Neuronal stem cell (in vitro differentiated cells): Measurements from ENCODE around the gene PTPRD.

ENCODE experiments used
- DNase-seq: peaks from one replicate; pipeline ENCODE4 v3.0.0-alpha.2; 2013; ENCODE audit warnings: low spot score
- H2AFZ ChIP-seq: one replicate; pipeline ENCODE4 v1.6.1; 2013; ENCODE audit warnings: mild to moderate bottlenecking, low read length, inconsistent platforms
- H2AK5ac ChIP-seq: 2 replicates; pipeline ENCODE4 v1.6.1; 2013; ENCODE audit warnings: low read depth, mild to moderate bottlenecking, inconsistent platforms, low read length, moderate library complexity, mixed read lengths
- H2BK120ac ChIP-seq: 2 replicates; pipeline ENCODE4 v1.6.1; 2013; ENCODE audit warnings: low read depth, mild to moderate bottlenecking, inconsistent platforms, low read length, moderate library complexity, mixed read lengths
- H2BK12ac ChIP-seq: one replicate; pipeline ENCODE4 v1.6.1; 2013; ENCODE audit warnings: low read length, inconsistent platforms
- H2BK15ac ChIP-seq: 2 replicates; pipeline ENCODE4 v1.6.1; 2013; ENCODE audit warnings: mild to moderate bottlenecking, low read length, inconsistent platforms, mixed read lengths
- H2BK5ac ChIP-seq: one replicate; pipeline ENCODE4 v1.6.1; 2013; ENCODE audit warnings: inconsistent platforms, mild to moderate bottlenecking, low read length, moderate library complexity
- H3K14ac ChIP-seq: one replicate; pipeline ENCODE4 v1.6.1; 2013; ENCODE audit warnings: low read length, inconsistent platforms
- H3K18ac ChIP-seq: 2 replicates; pipeline ENCODE4 v1.6.1; 2013; ENCODE audit warnings: low read length, inconsistent platforms
- H3K23ac ChIP-seq: 2 replicates; pipeline ENCODE4 v1.6.1; 2013; ENCODE audit warnings: low read depth, mild to moderate bottlenecking, mixed read lengths, low read length, inconsistent platforms; ENCODE audit not compliant: poor library complexity
- H3K27ac ChIP-seq: replicated peaks from 3 replicates; pipeline ENCODE4 v1.5.1; 2013; ENCODE audit warnings: low read length, inconsistent platforms
- H3K27me3 ChIP-seq, 3 experiments: 2 replicates each; pipeline ENCODE4 v1.6.1; 2013; ENCODE audit warnings: low read length in 3 of 3, mild to moderate bottlenecking in 2 of 3, inconsistent platforms in 1 of 3, low read depth in 1 of 3, mixed read lengths in 1 of 3, moderate library complexity in 1 of 3; ENCODE audit not compliant: control insufficient read depth in 3 of 3, insufficient read depth in 3 of 3
- H3K36me3 ChIP-seq, 2 donors: replicated peaks in 1 of 2; 2 replicates each; pipeline ENCODE4 v1.6.1; 2013; ENCODE audit warnings: low read length in 2 of 2; ENCODE audit not compliant: control insufficient read depth in 2 of 2, insufficient read depth in 2 of 2
- H3K4ac ChIP-seq: 2 replicates; pipeline ENCODE4 v1.6.1; 2013; ENCODE audit warnings: inconsistent platforms, mild to moderate bottlenecking, low read length, moderate library complexity
- H3K4me1 ChIP-seq, 2 donors: 1 replicate in 1 of 2; 2 replicates in 1 of 2; pipeline ENCODE4 v1.6.1; 2013; ENCODE audit warnings: low read length in 2 of 2, low read depth in 1 of 2; ENCODE audit not compliant: control insufficient read depth in 2 of 2, insufficient read depth in 1 of 2
- H3K4me2 ChIP-seq: one replicate; pipeline ENCODE4 v1.6.1; 2013; ENCODE audit warnings: mild to moderate bottlenecking, low read length, inconsistent platforms; ENCODE audit not compliant: insufficient read depth, poor library complexity, severe bottlenecking
- H3K4me3 ChIP-seq, 2 donors: 2 replicates each; pipeline ENCODE4 v1.5.1; 2013; ENCODE audit warnings: low read length in 2 of 2, mild to moderate bottlenecking in 2 of 2, inconsistent platforms in 1 of 2, moderate library complexity in 1 of 2
- H3K79me1 ChIP-seq: one replicate; pipeline ENCODE4 v1.6.1; 2013; ENCODE audit warnings: low read depth, mild to moderate bottlenecking, inconsistent platforms, low read length, moderate library complexity
- H3K9ac ChIP-seq: one replicate; pipeline ENCODE4 v1.6.1; 2013; ENCODE audit warnings: mild to moderate bottlenecking, low read depth, low read length, inconsistent platforms; ENCODE audit not compliant: poor library complexity
- H3K9me3 ChIP-seq, 2 donors: replicated peaks in 1 of 2; 2 replicates each; pipeline versions ENCODE3 to v1.6.1; 2013; ENCODE audit warnings: low read length in 2 of 2, mild to moderate bottlenecking in 2 of 2, inconsistent platforms in 1 of 2, low read depth in 1 of 2, mixed read lengths in 1 of 2, moderate library complexity in 1 of 2; ENCODE audit not compliant: control insufficient read depth in 2 of 2, insufficient read depth in 1 of 2
- H4K8ac ChIP-seq: one replicate; pipeline ENCODE4 v1.6.1; 2013; ENCODE audit warnings: low read depth, mild to moderate bottlenecking, inconsistent platforms, low read length, moderate library complexity
- H4K91ac ChIP-seq: one replicate; pipeline ENCODE4 v1.6.1; 2013; ENCODE audit warnings: low read length, low read depth, mild to moderate bottlenecking, inconsistent platforms; ENCODE audit not compliant: poor library complexity
- WGBS, 2 donors: extraction: QIAGEN DNeasy Blood & Tissue Kit; methylation state at CpG; one replicate each; pipeline ENCODE4 v1.1.7; 2013; ENCODE audit warnings: missing lambda C conversion rate in 2 of 2, mixed read lengths in 1 of 2; ENCODE audit not compliant: insufficient read length in 2 of 2, insufficient replicate concordance in 1 of 2; ENCODE audit errors: extremely low coverage in 2 of 2; 5-methylcytosine and 5-hydroxymethylcytosine counted together

The PTPRD gene

DNA sequence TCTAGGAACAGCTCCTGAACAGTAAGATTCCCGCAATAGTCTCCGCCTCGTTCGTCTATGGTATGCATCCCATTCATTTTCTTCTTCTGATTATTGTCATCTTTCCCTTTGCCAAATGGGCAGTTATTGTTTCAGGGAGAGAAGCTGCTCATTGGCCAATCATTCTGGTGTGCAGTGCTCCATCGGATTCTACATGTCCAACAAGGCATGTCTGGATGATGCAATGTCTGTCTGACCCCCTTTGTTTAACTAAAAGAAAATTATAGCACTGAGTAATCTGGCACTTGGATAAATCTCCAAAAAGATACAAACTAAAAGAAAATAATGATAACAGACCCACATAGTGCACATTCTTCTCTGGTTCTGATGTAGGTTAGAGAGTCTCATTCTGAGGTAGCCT is 2297.6 kb downstream of the PTPRD start:
- Histone ChIP-seq H4K8ac (no peak overlapping the region), H3K23ac (no peak overlapping the region), H2AFZ (no peak overlapping the region), H3K4me3 (no peak overlapping the region), H4K91ac (no peak overlapping the region), H2AK5ac (no peak overlapping the region), H3K14ac (no peak overlapping the region), H2BK15ac (no peak overlapping the region), H3K9ac (no peak overlapping the region), H3K36me3 (peaks cover 0 to 26% of the 10 kb centered on the region in 2 donors), H3K18ac (no peak overlapping the region), H3K4ac (no peak overlapping the region), H3K27ac (no peak overlapping the region), H3K27me3 (no peaks in the 10 kb centered on the region), H3K79me1 (peaks cover 2% of the 10 kb centered on the region), H2BK5ac (no peak overlapping the region), H3K4me1 (no peaks in the 10 kb centered on the region), H3K9me3 (peaks cover 0 to 5% of the 10 kb centered on the region in 2 donors), H3K4me2 (no peak overlapping the region), H2BK120ac (no peak overlapping the region), H2BK12ac (no peak overlapping the region)
- DNase-seq = no peak
- no CpG with 5 or more reads among the region's 5 CpGs for WGBS, 2 donors

DNA sequence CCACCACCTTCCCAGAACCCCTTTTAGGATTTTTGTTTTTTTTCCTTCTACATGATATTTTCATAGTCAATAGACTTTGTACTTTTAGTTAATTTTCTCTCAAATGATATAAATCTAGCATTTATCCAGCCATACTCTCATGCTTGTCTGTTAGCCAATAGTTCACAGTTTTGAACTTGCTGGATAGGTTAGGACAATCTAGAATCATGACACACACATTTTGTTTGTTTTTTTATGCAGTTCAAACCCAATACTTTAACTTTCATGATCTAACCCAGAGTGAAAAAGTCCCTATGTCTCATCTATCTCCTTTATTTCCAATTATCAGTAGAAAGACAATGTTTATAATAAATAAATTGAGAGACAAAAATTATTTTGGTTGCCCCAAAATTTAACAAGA is 2303.5 kb downstream of the PTPRD start:
- no peak overlapping the region for H2BK120ac ChIP-seq
- DNase-seq = no peak
- H3K27me3 ChIP-seq = no peaks in the 10 kb centered on the region
- no peak overlapping the region for H3K4ac ChIP-seq
- no peak overlapping the region for H2AK5ac ChIP-seq
- no peak overlapping the region for H2BK15ac ChIP-seq
- H3K4me1 ChIP-seq = no peaks in the 10 kb centered on the region
- no peak overlapping the region for H2AFZ ChIP-seq
- no peak overlapping the region for H3K14ac ChIP-seq
- H3K27ac ChIP-seq = no peak overlapping the region
- no peak overlapping the region for H4K8ac ChIP-seq
- H3K4me3 ChIP-seq = no peak overlapping the region
- no peaks in the 10 kb centered on the region for H3K79me1 ChIP-seq
- H4K91ac ChIP-seq = no peak overlapping the region
- no peak overlapping the region for H2BK5ac ChIP-seq
- no peak overlapping the region for H2BK12ac ChIP-seq
- H3K4me2 ChIP-seq = no peak overlapping the region
- H3K9ac ChIP-seq = no peak overlapping the region
- H3K23ac ChIP-seq = no peak overlapping the region
- H3K18ac ChIP-seq = no peak overlapping the region
- H3K36me3 ChIP-seq = peaks cover 0 to 5% of the 10 kb centered on the region in 2 donors
- peaks cover 0 to 5% of the 10 kb centered on the region in 2 donors for H3K9me3 ChIP-seq

DNA sequence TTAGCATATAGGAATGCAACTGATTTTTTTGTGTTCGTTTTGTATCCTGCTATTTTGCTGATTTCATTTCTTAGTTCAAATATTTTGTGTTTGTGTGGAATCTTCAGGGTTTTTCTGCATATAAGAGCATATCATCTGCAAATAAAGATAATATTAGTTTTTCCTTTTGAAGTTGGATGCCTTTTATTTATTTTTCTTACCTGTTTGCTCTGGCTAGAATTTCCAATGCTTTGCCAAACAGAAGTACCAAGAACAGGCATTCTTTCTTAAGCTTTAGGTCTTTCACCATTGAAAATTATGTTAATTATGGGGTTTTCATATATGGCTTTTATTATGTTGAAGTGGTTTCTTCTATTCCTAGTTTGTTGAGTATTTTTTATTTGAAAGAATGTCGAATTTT is 2308.1 kb downstream of the PTPRD start:
- no peaks in the 10 kb centered on the region for H3K27me3 ChIP-seq
- no CpG with 5 or more reads among the region's 2 CpGs for WGBS, 2 donors
- no peak overlapping the region for H3K4ac ChIP-seq

DNA sequence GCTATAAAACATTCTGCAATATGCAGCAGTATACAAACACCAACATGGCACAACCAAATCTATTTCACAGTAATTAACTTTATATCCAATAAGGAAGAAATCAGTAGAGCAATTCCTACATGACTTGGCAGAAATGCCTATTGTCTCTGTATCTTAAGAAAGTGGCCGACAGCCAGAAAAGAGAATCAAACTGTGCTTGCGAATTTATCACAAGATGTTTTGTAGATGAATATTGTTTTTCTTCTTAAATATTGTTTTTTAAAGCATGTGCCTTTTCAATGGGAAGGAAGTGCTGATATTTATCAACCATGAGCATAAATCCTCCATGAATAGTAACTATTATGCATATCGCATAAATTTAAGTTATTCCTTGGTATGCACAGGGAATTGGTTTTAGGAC is 2311.5 kb downstream of the PTPRD start:
- Histone ChIP-seq H3K4me1 (no peaks in the 10 kb centered on the region), H3K27me3 (no peaks in the 10 kb centered on the region), H3K4me3 (no peak overlapping the region), H4K91ac (no peak overlapping the region), H3K27ac (no peak overlapping the region), H3K79me1 (no peaks in the 10 kb centered on the region), H4K8ac (no peak overlapping the region), H3K18ac (no peak overlapping the region), H2AFZ (no peak overlapping the region), H3K9me3 (peaks cover 2 to 7% of the 10 kb centered on the region in 2 donors), H2AK5ac (no peak overlapping the region), H2BK5ac (no peak overlapping the region), H3K4ac (no peak overlapping the region), H3K9ac (no peak overlapping the region), H3K14ac (no peak overlapping the region), H2BK12ac (no peak overlapping the region), H2BK120ac (no peak overlapping the region), H3K4me2 (no peak overlapping the region), H2BK15ac (no peak overlapping the region), H3K23ac (no peak overlapping the region), H3K36me3 (no peaks in the 10 kb centered on the region)
- DNase-seq = no peak
- WGBS, 2 donors = no CpG with 5 or more reads among the region's 3 CpGs

More for the DNA sequence above, 2308.1 kb downstream of the PTPRD start:
- Histone ChIP-seq H2AFZ (no peak overlapping the region), H3K9me3 (peaks cover 2 to 7% of the 10 kb centered on the region in 2 donors), H2AK5ac (no peak overlapping the region), H2BK120ac (no peak overlapping the region), H2BK5ac (no peak overlapping the region), H3K9ac (no peak overlapping the region), H3K14ac (no peak overlapping the region), H4K8ac (no peak overlapping the region), H3K4me1 (no peaks in the 10 kb centered on the region), H3K18ac (no peak overlapping the region), H3K79me1 (no peaks in the 10 kb centered on the region), H3K36me3 (no peaks in the 10 kb centered on the region), H2BK15ac (no peak overlapping the region), H3K23ac (no peak overlapping the region), H3K4me2 (no peak overlapping the region), H2BK12ac (no peak overlapping the region), H3K27ac (no peak overlapping the region), H3K4me3 (no peak overlapping the region), H4K91ac (no peak overlapping the region)
- DNase-seq = no peak
